ENCODE measurements around the gene TBC1D5.

TBC1D5 gene

GRCh38 chr3:17116007-17116600, 626.3 kb downstream of the TBC1D5 start:
- no peak for FAIRE-seq
- DNase-seq (ENCODE audit: low spot score), result no peak

DNA sequence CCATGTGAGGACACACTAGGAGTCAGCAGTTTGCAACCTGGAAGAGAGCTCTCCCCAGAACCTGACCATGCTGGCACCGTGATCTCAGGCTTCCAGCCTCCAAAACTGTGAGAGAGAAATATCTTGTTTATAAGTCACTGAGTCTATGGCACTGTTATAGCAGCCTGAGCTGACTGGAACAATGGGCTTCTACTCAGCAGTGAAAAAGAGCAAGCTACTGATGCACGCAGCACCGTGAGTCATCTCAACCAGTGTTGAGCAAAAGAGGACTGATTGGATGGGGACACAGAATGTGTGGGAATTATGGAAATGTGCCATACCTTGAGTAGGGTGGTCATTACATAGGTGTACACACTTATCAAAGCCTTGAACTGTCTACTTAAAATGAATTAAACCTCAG, 627.2 kb downstream of the TBC1D5 start:
- no peak for DNase-seq (ENCODE audit: low spot score)
- FAIRE-seq, result no peak

DNA sequence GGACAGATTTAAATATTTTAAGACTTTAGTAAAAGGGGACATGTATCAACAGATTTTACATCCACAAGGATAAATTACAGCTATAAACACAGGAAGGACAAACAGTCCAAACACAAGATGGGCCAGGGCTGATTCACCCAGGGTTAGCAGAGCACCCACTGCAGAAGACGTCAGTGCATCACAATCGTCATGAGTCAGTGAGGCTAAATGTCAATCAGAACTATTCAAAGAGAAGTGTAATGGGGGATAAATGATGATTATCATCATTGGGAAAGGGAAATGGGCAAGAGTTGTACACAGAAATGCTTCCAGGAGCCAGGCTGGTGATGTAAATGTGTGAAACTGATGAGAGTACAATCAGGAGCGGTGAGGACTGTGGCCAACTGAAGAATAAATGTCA, 630.8 kb downstream of the TBC1D5 start:
- FAIRE-seq (no peak), DNase-seq (ENCODE audit: low spot score) (no peak)

DNA sequence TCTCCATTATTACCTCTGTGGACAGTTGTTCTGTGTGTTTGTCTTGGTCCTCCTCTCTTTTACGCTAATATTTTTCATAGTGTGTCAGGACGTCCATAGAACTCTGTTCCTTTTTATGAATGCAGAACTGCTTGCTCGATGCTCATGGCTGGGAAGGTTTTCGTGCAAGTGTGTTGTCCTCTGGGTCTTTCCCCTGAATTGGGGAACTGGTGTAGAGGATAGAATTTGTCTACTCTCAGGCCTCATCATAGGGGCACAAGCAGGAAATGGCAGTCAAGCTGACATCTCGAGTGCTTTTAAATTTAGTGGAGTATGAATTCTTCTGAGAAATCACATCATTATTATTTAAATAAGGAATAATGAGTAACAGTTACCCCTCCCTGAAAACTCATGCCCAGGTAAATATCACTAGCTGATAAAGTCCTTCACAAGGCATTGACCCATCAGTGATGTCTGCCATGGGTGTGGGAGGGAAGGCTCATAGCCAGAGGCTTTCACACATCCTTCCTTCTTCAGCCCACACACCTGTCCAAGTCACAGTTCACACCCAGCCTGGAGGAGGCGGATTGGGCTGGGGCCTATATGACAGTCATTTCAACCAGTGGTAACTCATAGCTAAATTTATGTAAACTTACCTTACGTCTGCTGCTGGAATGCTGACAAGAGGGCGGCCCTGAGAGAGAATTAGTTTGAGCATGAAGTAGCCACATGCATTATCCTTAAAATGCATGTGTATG, 631.6 kb downstream of the TBC1D5 start:
- no peak for FAIRE-seq
- no peak for DNase-seq (ENCODE audit: low spot score)
